ENCODE results near the gene BRD9.

- TF ChIP-seq, protein P1, sequence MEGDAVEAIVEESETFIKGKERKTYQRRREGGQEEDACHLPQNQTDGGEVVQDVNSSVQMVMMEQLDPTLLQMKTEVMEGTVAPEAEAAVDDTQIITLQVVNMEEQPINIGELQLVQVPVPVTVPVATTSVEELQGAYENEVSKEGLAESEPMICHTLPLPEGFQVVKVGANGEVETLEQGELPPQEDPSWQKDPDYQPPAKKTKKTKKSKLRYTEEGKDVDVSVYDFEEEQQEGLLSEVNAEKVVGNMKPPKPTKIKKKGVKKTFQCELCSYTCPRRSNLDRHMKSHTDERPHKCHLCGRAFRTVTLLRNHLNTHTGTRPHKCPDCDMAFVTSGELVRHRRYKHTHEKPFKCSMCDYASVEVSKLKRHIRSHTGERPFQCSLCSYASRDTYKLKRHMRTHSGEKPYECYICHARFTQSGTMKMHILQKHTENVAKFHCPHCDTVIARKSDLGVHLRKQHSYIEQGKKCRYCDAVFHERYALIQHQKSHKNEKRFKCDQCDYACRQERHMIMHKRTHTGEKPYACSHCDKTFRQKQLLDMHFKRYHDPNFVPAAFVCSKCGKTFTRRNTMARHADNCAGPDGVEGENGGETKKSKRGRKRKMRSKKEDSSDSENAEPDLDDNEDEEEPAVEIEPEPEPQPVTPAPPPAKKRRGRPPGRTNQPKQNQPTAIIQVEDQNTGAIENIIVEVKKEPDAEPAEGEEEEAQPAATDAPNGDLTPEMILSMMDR (IDR thresholded peaks at IDR 0.05; ENCODE audit: low read depth, low read length), result no peak
- TF ChIP-seq EZH2phosphoT487 (IDR thresholded peaks at IDR 0.05; ENCODE audit: low read depth), result no peak
Observed at GRCh38 chr5:861442-862366, 30.9 kb downstream of the BRD9 start.
